Measurements from ENCODE around the gene GRHL1. TPM values are rescaled to one million over a fixed set of nuclear protein-coding genes. Genes with fewer than 3 reads are reported as not detected.

The GRHL1 gene
- total RNA-seq, 1 donor from 2014 or later = 6.2 TPM

DNA sequence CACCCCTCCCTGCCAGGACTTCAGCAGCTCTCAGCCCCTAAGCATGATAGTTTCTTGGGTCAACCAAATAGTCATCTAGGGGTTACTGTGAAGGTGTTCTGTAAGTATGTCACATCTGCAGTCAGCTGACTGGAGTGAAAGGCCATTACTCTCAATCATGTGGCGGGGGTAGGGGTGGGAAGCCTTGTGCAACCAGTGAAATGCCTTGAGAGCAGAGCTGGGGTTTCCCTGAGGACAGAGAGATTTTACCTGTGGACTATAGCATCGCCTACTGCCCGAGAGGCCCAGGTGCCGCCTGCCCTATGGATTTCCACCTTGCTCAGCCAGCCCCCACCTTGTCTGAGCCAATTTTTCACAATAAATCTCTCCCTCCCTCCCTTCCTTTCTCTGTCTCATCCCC lies 71.0 kb downstream of the GRHL1 start:
- TF ChIP-seq, protein P1, sequence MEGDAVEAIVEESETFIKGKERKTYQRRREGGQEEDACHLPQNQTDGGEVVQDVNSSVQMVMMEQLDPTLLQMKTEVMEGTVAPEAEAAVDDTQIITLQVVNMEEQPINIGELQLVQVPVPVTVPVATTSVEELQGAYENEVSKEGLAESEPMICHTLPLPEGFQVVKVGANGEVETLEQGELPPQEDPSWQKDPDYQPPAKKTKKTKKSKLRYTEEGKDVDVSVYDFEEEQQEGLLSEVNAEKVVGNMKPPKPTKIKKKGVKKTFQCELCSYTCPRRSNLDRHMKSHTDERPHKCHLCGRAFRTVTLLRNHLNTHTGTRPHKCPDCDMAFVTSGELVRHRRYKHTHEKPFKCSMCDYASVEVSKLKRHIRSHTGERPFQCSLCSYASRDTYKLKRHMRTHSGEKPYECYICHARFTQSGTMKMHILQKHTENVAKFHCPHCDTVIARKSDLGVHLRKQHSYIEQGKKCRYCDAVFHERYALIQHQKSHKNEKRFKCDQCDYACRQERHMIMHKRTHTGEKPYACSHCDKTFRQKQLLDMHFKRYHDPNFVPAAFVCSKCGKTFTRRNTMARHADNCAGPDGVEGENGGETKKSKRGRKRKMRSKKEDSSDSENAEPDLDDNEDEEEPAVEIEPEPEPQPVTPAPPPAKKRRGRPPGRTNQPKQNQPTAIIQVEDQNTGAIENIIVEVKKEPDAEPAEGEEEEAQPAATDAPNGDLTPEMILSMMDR (IDR thresholded peaks at IDR 0.05; ENCODE audit: insufficient read depth, low read length, poor library complexity, severe bottlenecking) = no peak
- Histone ChIP-seq H3K36me3 (ENCODE audit: control insufficient read depth, insufficient read depth, low read length) (no peaks in the 10 kb centered on the region), H3K4me3 (ENCODE audit: low read depth, low read length) (no peak overlapping the region), H3K27me3 (ENCODE audit: control insufficient read depth, insufficient read depth, low read length) (peaks cover 2% of the 10 kb centered on the region)
- DNase-seq (ENCODE audit: low read depth) = no peak

DNA sequence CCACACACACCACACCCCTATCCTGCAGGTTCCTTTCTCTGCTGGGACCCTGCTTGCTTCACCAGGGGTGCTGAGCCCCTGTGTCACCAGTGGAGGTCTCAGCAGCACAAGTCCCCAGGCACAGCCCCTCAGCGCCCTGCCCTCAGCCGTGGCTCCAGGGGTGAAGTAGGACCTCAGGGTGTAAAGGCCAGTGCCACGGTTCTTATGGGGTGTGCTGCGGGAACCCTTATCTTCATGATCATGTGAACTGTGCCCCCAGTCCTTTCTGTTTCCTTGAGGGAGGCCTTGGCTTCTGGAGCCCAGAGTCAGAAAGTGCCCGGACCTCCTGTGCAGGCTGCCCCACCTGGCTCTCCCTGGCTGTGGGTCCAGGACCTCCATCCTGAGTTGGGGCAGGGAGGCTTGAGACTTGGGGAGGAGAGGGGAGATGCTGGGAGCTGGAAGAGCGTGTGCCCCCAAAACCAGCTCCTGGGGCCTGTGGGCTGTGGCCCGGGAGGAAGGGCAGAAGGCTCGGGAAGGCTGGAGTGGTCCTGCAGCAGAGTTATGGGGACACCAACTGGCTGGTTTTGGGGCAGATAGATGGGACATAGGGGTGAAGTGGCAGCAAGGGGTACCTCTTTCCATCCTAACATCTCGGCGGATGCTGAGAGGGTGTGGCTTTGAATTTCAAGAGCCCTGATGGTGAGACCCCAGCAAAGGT lies 71.6 kb downstream of the GRHL1 start:
- TF ChIP-seq, protein P1 (IDR thresholded peaks at IDR 0.05; ENCODE audit: insufficient read depth, low read length, poor library complexity, severe bottlenecking) = no peak
- Histone ChIP-seq H3K27me3 (ENCODE audit: control insufficient read depth, insufficient read depth, low read length) (peaks cover 2% of the 10 kb centered on the region), H3K4me3 (ENCODE audit: low read depth, low read length) (no peak overlapping the region), H3K36me3 (ENCODE audit: control insufficient read depth, insufficient read depth, low read length) (no peaks in the 10 kb centered on the region)
- DNase-seq (ENCODE audit: low read depth) = no peak

DNA sequence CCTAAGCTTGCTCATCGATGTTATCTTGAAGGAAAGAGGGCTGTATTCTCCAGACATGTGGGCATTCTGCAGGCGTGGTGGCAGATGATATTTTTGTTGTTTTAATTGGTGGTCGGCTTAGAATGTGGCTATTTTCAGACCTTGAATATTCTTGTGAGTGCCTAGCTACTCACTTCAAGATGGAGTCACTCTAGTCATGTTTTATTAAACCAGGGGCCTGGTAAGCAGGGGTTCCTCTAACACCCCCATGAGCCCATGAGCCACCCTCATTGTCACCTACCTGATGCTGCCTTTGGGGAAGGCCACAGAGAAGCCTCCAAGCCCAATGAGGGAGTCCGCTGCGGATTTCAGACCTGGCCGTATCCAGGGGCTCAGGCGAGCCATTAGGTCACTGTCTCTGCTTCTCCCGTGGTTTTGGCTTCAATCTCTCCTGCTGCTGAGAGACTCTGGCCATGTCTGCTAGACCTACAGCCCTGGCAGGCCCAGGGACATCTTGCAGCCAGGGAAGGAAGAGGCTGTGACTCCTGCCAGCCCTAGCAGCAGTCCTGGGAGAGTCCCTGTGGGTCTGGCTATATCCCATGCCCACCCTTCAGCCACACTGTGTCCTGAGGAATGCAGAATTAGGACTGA lies 75.6 kb downstream of the GRHL1 start:
- TF ChIP-seq, protein P1 (IDR thresholded peaks at IDR 0.05; ENCODE audit: insufficient read depth, low read length, poor library complexity, severe bottlenecking) = no peak
- no peaks in the 10 kb centered on the region for H3K27me3 ChIP-seq (ENCODE audit: control insufficient read depth, insufficient read depth, low read length)
- no peak for DNase-seq (ENCODE audit: low read depth)
- no peaks in the 10 kb centered on the region for H3K36me3 ChIP-seq (ENCODE audit: control insufficient read depth, insufficient read depth, low read length)
- H3K4me3 ChIP-seq (ENCODE audit: low read depth, low read length) = no peak overlapping the region

DNA sequence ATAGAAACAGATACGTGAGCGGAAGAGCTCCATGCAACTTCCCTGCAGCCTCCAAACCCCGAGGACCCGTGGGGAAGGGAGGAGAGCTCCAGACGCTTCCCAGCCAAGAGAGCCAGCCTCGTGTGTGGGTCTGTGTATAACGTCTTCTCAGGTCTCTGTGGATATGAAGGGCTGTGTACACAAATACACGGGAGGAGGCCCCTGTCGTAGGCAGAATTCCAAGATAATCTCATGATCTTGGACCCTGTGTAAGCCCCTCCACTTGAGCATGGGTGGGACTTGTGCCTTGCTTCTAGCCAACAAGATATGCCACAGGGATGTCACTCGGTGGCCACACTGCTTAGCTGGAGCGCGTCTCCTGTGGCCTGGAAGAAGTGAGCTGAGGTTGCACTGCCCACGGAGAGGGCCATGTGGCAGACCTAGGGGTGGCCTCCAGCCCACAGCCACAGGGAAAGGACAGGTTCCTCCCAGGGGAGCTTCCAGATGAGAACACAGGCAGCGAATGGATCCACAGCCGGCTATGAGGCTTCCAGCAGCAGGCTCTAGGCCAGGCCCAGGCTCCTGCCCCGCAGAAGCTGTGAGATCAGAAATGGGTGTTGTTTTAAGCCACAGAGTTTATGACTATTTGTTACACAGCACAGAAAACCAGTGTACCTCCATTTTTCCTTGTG lies 76.3 kb downstream of the GRHL1 start:
- Histone ChIP-seq H3K36me3 (ENCODE audit: control insufficient read depth, insufficient read depth, low read length) (no peaks in the 10 kb centered on the region), H3K4me3 (ENCODE audit: low read depth, low read length) (no peak overlapping the region), H3K27me3 (ENCODE audit: control insufficient read depth, insufficient read depth, low read length) (no peaks in the 10 kb centered on the region)
- no peak for DNase-seq (ENCODE audit: low read depth)
- TF ChIP-seq, protein P1 (IDR thresholded peaks at IDR 0.05; ENCODE audit: insufficient read depth, low read length, poor library complexity, severe bottlenecking) = no peak

DNA sequence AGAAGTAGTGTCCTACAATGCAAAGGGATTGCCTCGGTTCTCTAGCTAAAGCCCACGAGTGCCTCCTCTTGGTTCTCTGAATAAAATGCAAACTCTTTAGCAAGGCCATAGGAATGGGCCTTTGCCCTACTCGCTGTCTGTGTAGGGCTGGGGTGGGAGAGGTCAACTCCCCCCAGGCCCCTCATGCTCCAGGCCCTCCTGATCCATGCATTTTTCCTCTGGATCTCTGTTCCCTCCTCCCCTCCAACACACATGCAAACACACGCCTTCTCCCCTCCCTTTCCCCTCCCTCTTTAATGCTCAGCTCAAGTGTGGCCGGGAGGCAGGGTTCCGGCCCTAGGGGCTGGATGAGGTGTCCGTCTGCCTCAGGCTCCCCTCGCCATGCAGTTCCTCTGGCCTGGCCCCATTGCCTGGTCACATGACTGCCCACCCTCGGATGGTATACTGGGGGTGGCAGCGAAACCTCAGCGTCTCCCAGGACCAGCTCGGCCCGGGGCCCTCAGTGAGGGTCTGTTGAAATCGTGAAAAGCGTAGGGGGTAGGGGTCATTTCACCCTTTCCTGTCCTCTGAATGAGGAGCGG lies 77.0 kb downstream of the GRHL1 start:
- TF ChIP-seq, protein P1 (IDR thresholded peaks at IDR 0.05; ENCODE audit: insufficient read depth, low read length, poor library complexity, severe bottlenecking) = no peak
- H3K36me3 ChIP-seq (ENCODE audit: control insufficient read depth, insufficient read depth, low read length) = no peaks in the 10 kb centered on the region

More for the DNA sequence above, 77.0 kb downstream of the GRHL1 start:
- DNase-seq (ENCODE audit: low read depth) = no peak
- Histone ChIP-seq H3K27me3 (ENCODE audit: control insufficient read depth, insufficient read depth, low read length) (no peaks in the 10 kb centered on the region), H3K4me3 (ENCODE audit: low read depth, low read length) (no peak overlapping the region)
